ENCODE results near the gene ALDH1L1.

Gene ALDH1L1

GRCh38 chr3:126154391-126155279 lies 25.8 kb downstream of the ALDH1L1 start:
- no peak for DNase-seq (ENCODE audit: low read depth)

DNA sequence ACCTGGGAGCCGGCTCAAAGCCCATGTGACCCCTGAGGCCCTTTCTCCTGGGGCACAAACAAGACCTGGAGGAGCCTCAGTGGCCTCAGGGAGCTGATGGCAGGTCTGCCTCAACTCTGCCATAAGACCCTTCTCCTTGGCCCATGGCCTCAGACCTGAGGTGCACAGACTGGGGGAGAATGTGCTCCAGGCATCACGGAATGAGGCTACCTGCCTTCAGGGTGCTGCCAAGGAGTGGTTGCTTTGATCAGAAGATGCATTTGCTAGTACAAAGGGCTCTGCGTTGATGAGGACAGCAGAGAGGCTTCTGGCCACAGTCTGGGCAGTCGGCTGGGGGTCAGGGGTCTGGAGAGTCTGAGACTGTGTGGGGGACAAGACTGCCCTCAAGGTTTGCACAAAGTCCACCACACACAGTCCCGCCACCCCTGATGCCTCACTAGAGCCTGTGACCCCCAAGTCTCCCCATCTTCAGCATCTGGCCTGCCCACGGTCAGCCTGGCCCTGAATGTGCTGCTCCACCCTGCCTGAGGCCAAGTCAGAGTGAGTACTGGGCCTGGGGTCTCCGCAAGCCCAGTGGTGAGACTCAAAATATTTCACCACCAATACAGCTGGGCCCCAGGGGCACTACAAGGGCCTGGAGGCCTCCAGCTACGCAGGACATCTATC lies 26.6 kb downstream of the ALDH1L1 start:
- DNase-seq (ENCODE audit: low read depth) = no peak

- no peak for DNase-seq (ENCODE audit: low read depth)
Measured at GRCh38 chr3:126152901-126153694, 27.3 kb downstream of the ALDH1L1 start.

DNA sequence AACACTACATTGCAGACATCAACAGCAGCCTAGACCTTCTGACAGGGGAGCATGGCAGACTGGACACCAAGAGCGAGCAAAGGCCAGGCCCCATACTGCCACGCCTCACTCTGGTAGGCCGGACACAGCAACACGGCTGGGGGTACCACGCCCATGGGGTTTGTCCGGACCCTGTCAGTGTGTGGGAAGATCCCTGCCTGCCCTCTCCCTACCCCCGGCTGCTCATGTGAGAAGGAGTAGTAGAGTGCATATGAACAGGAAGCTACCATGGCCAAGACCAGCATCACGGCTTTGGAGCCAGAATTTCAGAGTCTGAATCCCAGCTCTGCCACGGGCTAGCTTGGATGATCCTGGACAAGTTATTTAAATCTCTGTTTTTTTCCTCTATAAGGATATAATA lies 27.9 kb downstream of the ALDH1L1 start:
- no peak for DNase-seq (ENCODE audit: low read depth)

- DNase-seq (ENCODE audit: low read depth) = no peak
Measured at GRCh38 chr3:126151562-126152302, 28.7 kb downstream of the ALDH1L1 start.

DNA sequence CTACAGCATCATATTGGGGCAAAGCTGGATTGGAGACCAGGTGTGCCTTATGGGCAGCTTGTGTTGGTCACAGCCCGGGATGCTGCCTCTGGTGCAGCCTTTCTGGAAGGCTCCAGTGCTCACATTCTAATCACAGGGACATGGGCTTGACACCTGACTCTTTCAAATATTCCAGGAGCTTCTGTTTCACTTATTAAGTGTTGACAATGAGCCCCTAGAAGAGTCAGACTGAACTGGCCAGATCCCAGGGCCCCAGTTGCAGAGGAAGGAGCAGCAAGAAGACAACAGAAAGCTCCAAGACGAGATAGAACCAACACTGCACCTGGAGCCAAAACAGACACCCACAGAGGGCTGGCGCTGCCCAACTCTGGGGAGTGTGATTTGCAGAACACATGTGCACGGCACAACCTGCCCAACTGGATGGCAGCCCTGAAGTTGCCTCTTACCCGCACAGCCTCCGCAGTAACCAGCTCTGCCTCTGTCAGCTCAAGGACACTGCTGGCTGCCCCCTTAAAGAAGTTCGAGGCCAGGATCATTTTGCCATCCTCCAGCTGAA lies 30.3 kb downstream of the ALDH1L1 start:
- no peak for DNase-seq (ENCODE audit: low read depth)

DNA sequence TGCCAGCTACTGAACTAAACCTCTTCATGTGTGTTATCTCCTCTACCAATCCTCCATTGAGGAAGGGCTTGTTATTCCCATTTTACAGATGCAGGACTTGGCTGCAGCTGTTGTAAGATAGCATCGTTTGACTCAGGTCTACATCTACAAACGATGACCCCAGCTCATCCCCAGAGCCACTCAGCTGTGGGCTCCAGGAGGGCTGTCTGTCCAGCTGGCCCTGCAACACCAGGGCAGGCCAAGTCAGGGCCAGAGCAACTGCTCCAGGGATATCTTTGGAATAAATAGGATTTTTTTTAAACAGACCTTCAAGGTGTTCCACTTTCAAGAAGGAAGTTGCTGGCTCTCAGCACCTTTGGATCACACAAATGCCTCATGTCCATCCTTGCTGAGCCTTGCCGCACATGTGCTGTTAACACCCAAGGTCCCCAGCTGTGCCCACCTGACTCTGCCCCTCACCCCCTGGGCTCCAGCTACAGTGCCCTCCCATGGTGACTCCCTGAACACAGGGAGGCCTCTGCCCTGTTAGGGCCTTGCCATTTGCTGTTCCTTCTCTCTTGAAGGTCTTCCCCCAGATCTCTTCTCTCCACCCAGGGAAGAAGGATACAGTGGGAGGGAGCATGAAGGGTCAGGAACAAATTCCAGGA lies 31.0 kb downstream of the ALDH1L1 start:
- no peak for DNase-seq (ENCODE audit: low read depth)

DNA sequence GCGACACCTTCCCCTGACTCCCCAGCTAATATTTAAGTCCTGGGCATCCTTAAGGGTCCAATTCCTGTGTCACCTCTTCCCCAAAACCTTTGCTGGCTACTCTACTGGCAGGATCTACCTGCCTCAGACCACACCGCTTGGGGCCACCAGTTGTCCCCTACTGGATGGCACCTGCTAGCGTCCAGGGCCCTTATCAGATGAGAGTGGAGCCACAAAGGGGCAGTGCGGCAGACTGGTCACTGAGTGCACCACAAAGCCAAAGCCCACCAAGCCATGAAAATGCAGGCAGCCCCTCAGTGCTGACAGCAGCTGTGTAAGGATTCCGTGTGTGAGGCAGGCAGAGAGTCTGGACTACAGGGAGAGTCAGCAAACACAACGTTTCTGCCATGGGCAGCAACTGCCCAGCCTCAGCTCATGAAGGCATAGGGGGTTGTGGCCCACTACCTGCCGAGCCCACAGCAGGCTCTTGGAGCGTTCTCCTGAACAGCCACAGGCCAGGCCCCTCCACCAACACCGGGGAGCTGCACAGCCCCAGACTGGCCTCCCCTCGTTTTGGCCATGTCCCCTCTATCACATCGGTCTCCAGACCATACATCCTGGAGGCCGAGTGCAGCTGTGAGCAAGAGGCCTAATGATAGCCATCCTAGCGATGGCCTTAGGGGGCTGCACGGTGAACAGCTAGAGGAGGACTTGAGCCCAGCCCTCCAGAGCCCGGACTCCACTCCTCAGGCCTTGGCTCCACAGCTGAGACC lies 32.3 kb downstream of the ALDH1L1 start:
- no peak for DNase-seq (ENCODE audit: low read depth)

DNA sequence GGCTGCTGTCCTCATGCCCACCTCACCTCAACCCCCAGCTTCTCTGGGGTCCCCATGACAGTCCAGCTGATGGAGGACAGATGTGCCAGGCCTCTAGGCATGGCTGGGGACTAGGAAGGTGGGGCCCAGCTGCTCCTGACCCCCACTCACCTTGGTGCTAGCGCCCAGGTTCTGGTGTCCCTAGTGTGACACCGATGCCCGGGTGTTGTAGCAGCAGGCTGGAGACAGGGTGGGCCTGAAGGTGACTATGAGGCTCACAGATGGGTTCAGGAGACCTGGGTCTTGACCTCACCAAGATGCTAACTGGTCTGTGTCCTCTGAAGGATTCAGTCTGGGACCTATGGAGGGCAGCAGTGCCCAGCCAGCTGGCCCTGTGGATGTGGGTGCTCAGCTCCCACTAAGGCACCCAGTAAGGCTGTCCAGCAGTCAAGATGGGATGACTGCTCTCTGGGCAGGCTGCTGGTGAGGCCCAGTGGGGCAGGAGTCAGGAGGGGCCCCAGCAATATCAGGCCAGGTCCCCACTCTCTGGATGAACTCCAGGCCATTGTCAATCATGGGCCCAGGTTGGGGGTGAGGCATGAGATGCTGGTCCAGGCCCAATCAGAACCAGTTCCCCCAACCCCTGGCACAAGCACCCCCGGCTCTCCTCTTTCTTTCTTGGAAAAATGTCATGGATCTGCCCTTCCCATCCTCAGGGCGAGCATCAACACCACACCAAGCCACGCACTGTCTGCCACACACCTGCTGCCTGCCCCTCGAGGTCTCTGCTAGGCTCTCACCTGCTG lies 33.0 kb downstream of the ALDH1L1 start:
- DNase-seq (ENCODE audit: low read depth) = no peak

DNA sequence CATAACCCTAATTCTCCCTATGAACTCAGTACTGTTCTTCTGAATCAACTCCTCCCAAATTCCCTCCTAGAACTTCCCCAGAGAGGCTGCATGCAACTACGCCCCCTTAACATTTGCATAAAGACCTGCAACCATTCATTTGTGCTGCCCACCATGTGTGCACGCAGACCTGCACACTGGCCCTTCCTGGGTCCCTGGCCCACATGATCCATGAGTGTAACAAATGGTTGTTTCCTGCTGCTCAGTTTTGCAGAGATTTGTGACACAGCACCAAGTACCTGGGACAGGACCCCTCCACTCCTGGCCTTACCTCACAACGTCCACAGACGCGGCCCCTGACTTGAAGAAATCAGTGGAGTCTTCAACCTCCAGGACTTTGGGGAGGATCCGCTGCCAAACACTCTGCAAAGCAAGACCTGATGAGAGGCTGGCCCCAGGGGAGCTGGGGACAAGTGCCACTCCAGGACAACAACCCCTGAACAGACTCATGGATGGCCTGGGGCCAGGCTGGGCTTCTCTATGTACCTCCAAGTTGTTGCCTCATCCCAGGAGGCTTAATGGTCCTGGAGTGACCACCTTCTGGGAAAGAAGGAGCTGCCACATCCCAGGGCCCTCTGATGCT lies 33.8 kb downstream of the ALDH1L1 start:
- no peak for DNase-seq (ENCODE audit: low read depth)

DNA sequence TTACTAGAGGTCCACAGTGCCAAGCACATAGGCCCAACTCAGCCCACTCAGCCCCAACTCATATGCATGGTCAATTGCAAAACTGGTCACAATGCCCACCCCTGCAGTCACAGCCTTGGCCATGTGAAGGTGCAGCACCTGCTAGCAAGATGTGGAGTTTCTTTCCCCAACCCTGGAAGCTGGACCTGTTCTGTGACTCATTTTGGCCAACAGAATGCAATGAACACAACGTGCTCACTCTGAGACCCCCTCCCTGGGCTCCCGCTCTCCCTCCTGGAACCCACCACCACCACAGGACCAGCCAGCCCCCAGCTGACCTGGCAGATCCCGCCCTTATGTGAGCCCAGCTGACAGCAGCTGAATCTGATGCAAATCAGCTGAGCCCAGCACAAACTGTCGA lies 34.4 kb downstream of the ALDH1L1 start:
- no peak for DNase-seq (ENCODE audit: low read depth)

DNA sequence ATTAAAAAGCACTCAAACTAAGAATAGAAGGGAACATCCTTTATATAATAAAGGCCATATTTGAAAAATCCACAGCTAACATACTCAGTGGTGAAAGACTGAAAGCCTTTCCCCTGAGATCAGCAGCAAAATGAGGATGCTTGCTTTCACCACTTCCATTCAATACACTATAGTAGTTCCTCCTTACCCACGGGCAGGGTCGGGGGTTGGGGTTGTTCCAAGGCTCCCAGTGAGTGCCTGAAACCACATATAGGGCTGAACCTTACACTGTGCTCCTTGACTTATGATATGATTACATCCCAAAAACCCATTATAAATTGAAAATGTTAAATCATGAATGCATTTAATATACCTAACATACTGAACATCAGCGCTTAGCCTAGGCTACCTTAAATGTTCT lies 37.7 kb downstream of the ALDH1L1 start:
- DNase-seq (ENCODE audit: low read depth) = no peak

DNA sequence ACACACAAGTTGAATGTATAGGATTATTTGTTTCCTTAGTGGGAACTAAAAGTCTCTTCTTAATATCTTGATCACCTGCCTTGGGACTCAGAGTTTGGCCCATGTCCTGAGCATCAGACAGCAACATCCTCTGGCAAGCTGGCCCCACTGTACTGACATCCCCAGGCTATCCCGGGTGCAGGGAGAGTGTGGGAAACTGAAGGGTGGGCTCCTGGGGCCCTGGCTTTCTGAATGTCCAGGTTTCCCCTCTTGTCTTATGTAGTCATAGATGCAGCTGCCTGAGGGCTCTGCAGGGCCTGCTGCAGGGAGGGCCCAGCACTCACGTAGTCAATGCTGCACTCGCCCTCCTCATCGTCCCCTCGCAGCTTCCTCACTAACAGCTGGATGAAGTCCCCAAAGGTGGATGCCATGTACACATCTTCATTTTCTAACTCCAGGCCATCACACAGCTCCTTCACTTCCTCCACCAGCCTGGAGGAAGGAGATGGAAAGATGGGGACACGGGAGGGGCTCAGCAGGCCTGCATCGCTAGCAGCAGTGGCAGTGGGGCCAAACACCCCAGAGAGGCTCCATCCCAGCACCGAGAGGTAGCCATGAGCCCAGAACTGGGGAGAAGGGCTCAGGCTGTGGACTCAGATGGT lies 42.8 kb downstream of the ALDH1L1 start:
- no peak for DNase-seq (ENCODE audit: low read depth)

- DNase-seq (ENCODE audit: low read depth) = no peak
Measured at GRCh38 chr3:126136428-126137220, 43.8 kb downstream of the ALDH1L1 start.

DNA sequence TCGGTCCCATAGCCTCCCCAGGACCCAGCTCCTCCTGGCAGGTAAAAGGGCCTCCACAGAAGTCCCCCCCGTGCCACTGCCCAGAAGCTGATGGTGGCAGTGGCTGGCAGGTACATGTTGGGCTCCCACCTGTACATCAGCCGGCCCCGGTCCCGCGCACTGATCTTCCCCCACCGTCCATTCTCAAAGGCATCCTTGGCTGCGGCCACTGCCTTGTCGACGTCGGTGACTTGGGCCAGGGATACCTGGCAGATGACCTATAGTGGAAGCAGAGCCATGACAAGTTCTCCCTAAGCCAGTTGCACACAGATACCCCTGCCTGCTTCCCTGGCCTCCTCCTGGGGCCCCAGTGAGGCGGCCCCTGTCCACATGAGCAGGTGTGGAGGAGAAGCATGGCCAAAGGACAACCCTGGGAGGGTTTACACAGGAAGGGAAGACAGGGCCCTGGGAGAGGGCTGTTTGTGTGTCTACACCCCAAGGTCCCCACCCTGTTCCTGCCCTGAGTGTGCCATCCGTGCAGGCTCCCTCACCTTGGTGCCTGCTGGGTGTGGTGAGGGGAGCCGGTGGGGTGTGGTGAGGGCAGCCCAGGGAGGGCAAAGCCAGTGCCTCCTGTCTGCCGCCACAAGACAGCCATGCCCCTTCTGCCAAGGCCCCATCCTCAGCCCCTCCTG lies 44.8 kb downstream of the ALDH1L1 start:
- DNase-seq (ENCODE audit: low read depth) = no peak

DNA sequence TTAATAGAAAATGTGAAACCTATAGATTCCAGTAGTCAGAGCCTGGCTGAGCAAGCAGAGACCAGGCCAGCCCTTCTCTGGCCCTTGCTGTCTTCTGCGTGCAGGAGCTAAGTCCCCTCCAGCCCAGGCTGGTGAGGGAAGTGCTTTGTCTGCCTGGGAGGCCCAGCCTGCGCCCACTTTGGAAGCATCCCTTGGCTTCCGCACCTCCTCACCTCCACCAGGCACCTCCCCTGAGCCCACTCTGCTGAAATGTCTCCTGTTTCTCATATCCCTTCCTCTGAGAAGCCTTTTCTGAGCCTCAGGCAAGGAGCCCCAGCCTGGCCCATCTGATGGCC lies 45.3 kb downstream of the ALDH1L1 start:
- DNase-seq (ENCODE audit: low read depth) = no peak

- DNase-seq (ENCODE audit: low read depth) = peak; percentile 25
Measured at GRCh38 chr3:126134219-126134975, 46.0 kb downstream of the ALDH1L1 start.
